ENCODE data around the gene TSSC4.
A peak's percentile ranks its signal among the peaks of the same experiment; 100 is the strongest.

Gene TSSC4

DNA sequence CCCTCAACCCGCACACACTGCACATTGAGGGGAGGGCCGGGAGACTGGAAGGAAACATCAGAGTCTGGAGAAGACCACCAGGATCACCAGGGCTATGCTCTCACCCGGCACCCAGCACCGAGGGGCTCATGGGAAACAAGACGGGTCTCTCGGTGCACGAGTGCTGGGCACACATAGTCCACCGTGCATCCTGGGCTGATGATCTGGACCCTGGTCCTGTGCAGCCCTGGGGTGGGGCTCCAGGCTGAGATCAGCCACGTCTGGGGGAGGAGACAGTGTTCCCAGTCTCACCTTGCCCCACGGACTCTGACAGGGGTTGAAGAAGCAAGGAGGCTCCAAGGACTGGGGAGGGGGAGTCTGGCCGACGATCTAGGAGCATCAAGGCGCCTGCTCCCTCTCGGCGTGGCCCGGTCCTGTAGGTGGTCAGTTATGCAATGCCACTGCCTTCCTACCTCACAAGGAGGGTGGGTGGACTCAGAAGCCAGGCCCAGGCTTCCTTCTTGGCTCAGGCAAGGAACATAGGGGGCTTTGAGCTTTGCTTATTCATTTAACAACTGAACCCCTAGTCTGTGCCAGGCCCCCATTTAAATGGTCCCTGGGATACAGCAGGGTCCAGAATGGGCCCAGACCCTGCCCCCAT is 34.9 kb upstream of the TSSC4 start:
- Mint-ChIP-seq H3K36me3 (ENCODE audit: low read depth) (no peaks in the 10 kb centered on the region), H3K4me1 (no peaks in the 10 kb centered on the region), H3K4me3 (no peak overlapping the region), H3K9me3 (no peaks in the 10 kb centered on the region), H3K27me3 (no peaks in the 10 kb centered on the region), H3K27ac (no peak overlapping the region)
- ATAC-seq = no peak
- no peak for DNase-seq

DNA sequence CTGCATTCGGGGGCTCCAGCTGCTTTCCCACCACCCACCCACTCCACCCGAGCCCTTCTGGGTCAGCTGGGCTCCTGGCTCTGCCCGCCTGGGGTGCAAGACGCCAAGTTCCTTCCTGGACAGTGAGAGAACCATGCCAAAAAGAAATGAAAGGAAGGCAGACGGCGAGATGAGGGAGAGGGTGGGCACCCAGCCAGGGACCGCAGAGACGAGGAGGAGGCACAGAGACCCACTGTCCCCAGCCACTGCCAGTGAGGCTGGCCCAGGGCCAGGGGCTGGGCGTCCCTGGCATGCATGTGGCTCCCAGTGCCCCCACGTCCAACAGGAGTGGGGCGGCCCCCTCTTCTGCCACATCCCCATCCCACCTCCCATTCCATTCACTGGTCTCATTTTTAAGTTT is 34.3 kb upstream of the TSSC4 start:
- Mint-ChIP-seq H3K27me3 (no peaks in the 10 kb centered on the region), H3K4me3 (no peak overlapping the region), H3K27ac (no peak overlapping the region), H3K4me1 (no peaks in the 10 kb centered on the region), H3K9me3 (no peaks in the 10 kb centered on the region), H3K36me3 (ENCODE audit: low read depth) (no peaks in the 10 kb centered on the region)
- DNase-seq (no peak), ATAC-seq (no peak)

DNA sequence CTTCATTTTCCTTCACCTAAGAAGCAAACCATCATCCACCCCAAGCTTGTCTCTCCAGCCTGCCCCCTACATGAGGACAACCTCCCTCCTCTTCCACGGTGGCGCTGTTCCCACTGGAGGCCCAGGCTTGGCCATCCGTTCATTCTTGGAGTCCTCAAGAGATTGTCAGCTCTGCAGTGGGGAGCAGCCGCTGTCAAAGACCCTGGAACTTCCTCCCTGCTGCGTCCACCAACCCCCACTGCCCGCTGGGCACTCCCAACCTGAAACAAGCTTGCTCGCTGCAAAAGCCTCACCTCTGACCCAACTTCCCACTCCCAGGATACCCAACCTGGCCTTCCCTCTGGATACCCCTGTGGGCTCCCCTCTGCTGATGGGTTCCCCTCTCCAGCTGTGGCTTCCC is 33.8 kb upstream of the TSSC4 start:
- no peak for DNase-seq
- H3K36me3 Mint-ChIP-seq (ENCODE audit: low read depth) = no peaks in the 10 kb centered on the region
- no peaks in the 10 kb centered on the region for H3K4me1 Mint-ChIP-seq
- no peak for ATAC-seq
- H3K27ac Mint-ChIP-seq = no peak overlapping the region
- no peaks in the 10 kb centered on the region for H3K27me3 Mint-ChIP-seq
- no peak overlapping the region for H3K4me3 Mint-ChIP-seq
- H3K9me3 Mint-ChIP-seq = no peaks in the 10 kb centered on the region

DNA sequence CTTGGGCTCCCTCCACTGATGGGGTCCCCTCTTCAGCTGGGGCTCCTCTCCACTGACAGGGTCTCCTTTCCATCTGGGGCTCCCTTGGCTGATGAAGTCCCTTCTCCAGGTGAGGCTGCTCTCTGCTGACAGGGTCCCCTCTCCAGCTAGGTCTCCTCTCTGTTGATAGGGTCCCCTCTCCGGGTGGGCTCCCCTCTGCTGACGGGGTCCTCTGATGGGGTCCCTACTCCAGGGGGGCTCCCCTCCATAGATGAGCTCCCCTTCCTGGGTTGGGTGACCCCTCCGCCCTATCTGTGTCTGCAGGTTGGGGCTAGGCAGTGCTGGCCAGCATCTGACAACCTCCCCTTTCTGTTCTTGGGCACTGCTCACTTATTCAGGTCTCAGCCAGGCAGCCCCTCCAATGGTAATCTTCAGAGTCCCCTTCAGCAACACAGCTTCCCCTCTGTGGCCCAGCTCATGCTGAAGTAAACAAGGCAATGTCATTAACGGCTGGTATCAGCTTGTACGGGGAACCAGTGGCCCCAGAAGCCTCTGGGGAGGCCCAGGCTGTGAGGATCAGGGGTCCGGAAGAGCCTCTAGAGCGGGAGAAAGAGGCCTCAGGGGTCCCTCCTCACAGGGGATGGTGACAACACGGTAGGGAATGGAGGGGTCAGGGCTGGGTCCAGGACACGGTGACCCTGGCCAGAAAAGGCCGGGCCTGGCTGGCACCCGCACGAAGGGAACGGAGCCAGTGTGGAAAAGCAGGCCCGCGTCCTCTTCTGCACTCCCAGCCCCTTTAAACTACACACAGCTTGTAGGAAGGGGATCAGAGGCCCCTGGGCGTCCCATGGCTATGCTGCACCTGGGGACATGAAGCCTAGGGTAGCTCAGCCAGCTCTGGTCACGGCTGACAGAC is 33.0 kb upstream of the TSSC4 start:
- H3K4me3 Mint-ChIP-seq = no peak overlapping the region
- H3K36me3 Mint-ChIP-seq (ENCODE audit: low read depth) = no peaks in the 10 kb centered on the region
- DNase-seq (no peak), ATAC-seq (no peak)
- H3K9me3 Mint-ChIP-seq = no peaks in the 10 kb centered on the region
- H3K27ac Mint-ChIP-seq = no peak overlapping the region
- H3K4me1 Mint-ChIP-seq = no peaks in the 10 kb centered on the region
- no peaks in the 10 kb centered on the region for H3K27me3 Mint-ChIP-seq

DNA sequence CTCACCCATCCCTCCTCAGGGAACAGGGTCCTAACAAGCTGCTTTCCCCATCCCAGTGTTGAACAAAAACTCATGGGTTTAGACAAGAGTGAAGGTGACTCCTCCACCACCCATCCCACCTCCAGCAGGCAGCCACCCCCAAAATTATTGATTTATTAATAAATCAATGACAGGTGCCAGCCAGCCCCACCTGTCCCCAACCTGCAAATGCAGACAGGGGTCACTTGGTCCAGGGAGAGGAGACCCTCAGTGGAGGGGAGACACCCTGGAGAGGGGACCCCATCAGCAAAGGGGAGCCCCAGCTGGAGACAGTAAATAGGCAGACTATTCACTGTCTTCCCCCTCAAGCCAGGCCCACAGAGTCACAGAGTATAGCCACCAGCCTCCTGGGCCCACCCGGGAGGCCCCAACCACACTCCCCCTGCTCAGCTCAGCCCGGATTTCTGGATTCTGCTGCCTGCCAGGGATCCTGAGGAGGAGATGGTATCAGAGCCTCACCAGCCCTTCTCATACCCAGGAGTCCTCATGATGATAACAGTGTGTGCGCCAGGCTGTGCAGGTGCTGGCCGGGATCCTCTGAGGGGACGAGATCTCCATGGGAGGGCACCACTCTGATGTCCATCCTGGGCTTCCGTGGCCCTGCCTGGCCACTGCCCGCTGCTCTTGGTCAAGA is 32.2 kb upstream of the TSSC4 start:
- Mint-ChIP-seq H3K9me3 (no peaks in the 10 kb centered on the region), H3K36me3 (ENCODE audit: low read depth) (no peaks in the 10 kb centered on the region), H3K4me3 (no peak overlapping the region), H3K4me1 (no peaks in the 10 kb centered on the region), H3K27ac (no peak overlapping the region), H3K27me3 (no peaks in the 10 kb centered on the region)
- DNase-seq (no peak), ATAC-seq (no peak)

DNA sequence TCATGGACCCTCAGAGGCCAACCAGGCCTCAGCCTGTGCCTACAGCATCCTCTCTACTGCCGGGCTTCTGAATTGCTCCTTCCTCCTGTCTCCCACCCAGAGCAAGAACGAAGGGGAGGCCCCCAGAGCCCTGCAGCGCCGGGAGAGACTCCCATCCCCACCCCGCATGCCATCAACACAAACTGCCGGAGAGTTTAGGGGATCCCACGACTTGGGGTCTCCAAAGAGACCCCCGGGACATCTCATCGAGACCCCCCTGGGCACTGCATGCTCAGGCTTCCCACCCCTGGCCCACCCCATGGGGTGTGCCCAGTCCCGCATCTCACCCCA is 31.7 kb upstream of the TSSC4 start:
- Mint-ChIP-seq H3K36me3 (ENCODE audit: low read depth) (no peaks in the 10 kb centered on the region), H3K27ac (no peak overlapping the region), H3K4me1 (no peaks in the 10 kb centered on the region), H3K27me3 (no peaks in the 10 kb centered on the region), H3K4me3 (no peak overlapping the region), H3K9me3 (no peaks in the 10 kb centered on the region)
- no peak for ATAC-seq
- DNase-seq = no peak

DNA sequence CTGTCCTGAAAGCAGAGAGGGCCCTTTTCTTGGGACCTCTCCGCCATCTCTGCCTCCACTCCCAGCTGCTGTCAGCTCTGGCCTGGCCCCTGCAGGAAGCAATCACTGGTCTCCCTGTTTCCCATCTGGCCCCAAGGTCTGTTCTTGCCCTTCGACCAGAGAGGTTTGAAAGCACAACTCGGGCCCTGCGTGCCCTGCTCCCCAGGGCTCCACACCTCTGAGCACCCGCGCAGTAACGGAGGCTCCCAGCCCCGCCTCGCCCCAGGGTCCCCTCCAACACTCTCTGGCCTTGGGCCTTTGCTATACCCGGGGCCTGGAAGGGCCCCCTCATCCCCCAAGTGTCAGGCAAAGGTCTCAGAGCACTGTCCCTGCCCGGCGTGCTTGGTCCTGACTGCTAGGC is 31.2 kb upstream of the TSSC4 start:
- Mint-ChIP-seq H3K27ac (no peak overlapping the region), H3K27me3 (no peaks in the 10 kb centered on the region), H3K4me1 (no peaks in the 10 kb centered on the region), H3K36me3 (ENCODE audit: low read depth) (no peaks in the 10 kb centered on the region), H3K4me3 (no peak overlapping the region), H3K9me3 (no peaks in the 10 kb centered on the region)
- ATAC-seq (no peak), DNase-seq (no peak)

DNA sequence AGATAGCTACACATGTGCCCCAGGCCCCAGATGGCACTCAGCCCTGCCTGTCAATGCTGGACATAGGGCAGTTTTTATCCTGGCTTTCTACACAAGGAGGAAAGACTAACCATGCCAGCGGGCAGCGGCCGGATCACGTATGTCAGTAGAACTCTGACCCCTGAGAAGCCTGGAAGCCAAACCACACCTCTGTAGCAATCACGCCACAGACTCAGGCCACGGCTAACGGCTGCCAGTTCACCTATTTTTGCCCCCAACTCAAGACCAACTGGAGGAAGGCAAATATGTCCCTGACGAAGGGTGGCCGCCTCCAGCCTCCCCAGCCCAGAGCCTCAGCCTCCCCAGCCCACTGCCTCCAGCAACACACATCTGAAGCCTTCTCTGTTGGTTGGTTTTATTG is 30.7 kb upstream of the TSSC4 start:
- Mint-ChIP-seq H3K27me3 (no peaks in the 10 kb centered on the region), H3K36me3 (ENCODE audit: low read depth) (no peaks in the 10 kb centered on the region), H3K27ac (no peak overlapping the region), H3K4me3 (no peak overlapping the region), H3K9me3 (no peaks in the 10 kb centered on the region), H3K4me1 (no peaks in the 10 kb centered on the region)
- no peak for ATAC-seq
- DNase-seq = no peak

DNA sequence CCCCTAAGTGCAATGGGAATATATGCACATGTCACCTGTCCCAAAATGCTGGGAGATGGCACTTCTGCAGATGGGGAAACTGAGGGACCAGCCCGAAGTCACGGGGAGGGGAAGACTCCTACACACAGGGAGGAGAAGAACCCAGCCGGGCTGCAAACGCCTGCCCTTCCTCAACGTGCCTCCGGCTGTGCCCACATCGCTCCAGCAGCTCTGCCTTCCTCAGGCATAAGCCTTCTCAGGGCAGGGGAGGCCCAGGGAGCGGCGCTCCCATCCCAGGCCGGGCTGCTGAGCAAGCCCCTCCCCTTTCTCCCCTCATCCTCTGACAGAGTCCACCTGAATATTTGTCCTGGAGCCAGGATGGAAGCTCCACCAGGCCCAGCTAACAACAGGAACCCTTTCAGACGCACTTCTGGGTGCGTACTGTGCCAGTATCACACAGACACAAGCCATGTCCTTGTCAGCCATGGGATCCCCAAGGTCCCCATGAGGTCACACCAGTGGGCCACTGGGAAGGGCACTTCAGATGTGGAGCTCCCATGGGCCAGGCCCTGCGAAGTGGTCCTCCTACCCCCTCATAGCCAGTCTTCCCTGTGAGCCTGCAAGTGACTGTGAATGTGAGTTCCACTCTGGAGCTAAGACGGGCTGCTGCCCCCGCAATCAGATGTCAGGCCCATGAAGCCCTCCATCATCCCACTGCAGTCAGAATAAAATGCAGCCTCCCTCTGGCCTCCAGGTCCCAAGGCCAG is 25.9 kb upstream of the TSSC4 start:
- Mint-ChIP-seq H3K36me3 (ENCODE audit: low read depth) (no peaks in the 10 kb centered on the region), H3K4me1 (peaks cover 12% of the 10 kb centered on the region), H3K27ac (no peak overlapping the region), H3K27me3 (no peaks in the 10 kb centered on the region), H3K4me3 (no peak overlapping the region), H3K9me3 (no peaks in the 10 kb centered on the region)
- DNase-seq (no peak), ATAC-seq (no peak)

DNA sequence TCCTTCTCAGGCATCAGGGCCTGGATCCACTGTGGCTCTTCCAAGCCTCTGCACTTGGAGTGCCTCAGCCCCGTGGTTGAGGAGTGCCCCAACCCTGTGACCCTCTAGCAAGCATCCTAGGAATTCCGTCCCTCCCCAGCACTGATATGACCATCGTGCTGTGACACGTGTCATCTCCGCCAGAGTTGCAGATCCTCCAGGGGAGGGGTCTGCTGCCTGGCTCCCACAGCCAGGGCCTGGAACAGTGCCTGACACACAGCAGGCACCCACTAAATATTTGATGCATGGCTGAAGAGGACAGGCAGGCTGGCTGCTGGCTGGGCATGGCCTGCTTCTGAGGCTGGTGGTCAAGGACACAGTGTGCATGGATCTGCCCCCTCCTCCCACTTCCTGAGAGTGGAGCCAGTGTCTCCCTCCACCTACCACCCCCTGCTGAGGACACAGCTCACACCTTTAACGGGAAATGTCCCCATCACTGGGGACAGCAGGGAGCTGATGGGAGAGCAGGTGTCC is 25.2 kb upstream of the TSSC4 start:
- ATAC-seq (no peak), DNase-seq (no peak)
- Mint-ChIP-seq H3K27ac (no peak overlapping the region), H3K4me3 (no peak overlapping the region), H3K36me3 (ENCODE audit: low read depth) (no peaks in the 10 kb centered on the region), H3K9me3 (no peaks in the 10 kb centered on the region), H3K27me3 (no peaks in the 10 kb centered on the region), H3K4me1 (peaks cover 17% of the 10 kb centered on the region)

DNA sequence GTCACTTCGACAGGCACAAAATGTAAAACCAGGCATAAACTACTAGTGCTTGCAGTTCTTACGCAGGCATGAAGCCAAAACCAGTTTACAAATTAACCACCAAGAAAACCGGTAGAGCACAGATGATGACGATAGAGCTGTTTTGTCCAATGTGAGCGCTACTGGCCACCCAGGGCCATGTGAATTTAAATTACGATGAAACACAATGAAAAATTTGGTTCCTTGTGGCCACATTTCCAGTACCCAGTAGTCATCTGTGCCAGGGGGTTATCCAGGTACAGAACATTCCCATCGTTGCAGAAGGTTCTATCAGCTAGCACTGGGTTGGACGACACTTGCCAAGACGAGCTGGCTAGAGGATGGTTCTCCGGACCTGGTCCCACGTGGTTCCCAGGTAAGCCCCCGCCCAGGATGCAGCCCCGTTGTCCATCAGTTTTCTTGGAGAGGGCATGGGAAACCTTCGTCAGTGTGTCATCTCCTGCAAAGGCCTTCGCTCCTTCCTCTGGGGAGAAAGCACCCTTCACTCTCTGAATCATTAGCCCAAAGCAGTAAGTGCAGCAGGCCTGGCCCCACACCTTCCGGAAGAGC is 24.5 kb upstream of the TSSC4 start:
- Mint-ChIP-seq H3K9me3 (no peaks in the 10 kb centered on the region), H3K27ac (no peak overlapping the region), H3K36me3 (ENCODE audit: low read depth) (no peaks in the 10 kb centered on the region), H3K4me3 (peak overlapping the region; percentile 60), H3K27me3 (no peaks in the 10 kb centered on the region), H3K4me1 (peaks cover 24% of the 10 kb centered on the region)
- ATAC-seq (no peak), DNase-seq (no peak)

DNA sequence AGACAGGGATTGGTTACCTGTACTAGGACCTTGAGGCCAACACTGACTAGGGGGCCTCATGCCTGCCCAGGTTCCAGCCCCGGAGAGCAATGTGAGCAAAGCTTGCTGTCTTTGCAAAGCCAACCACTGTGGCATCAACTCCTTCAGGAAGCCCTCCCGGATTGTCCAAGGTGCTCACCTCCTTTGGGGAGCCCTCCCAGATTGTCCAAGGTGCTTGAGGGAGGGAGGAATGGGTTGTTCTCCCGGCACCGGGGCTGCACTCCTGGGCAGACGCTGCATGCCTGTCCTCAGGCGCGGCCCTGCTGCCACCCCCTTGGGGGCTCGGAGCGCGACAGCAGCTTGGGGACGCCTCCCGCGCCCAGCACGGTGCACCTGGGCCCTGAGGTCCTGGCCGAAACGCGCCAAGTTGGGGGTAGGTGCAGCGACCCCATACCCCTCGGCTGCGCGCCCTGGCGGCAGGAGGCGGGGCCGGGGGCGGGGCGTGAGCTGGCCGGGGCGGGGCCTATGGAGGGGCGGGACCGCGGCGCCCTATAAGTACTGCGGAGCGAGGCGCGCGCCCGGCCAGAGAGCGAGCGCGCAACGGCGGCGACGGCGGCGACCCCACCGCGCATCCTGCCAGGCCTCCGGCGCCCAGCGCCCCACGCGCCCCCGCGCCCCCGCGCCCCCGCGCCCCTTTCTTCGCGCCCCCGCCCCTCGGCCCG is 23.6 kb upstream of the TSSC4 start, which contains the start of gene CD81:
TSS of gene CD81 (plus strand) at position 560 of the 701 bp plus-strand sequence. CDS start 240 bp downstream, outside the sequence.
- H3K36me3 Mint-ChIP-seq (ENCODE audit: low read depth) = no peaks in the 10 kb centered on the region
- H3K4me3 Mint-ChIP-seq = peak within 1 kb of the TSS; percentile 89
- peaks cover 28% of the 10 kb centered on the region for H3K4me1 Mint-ChIP-seq
- H3K27ac Mint-ChIP-seq = peak within 1 kb of the TSS; percentile 82
- peak; percentile 62 for ATAC-seq
- H3K27me3 Mint-ChIP-seq = no peaks in the 10 kb centered on the region
- no peaks in the 10 kb centered on the region for H3K9me3 Mint-ChIP-seq
- peak; percentile 67 for DNase-seq

DNA sequence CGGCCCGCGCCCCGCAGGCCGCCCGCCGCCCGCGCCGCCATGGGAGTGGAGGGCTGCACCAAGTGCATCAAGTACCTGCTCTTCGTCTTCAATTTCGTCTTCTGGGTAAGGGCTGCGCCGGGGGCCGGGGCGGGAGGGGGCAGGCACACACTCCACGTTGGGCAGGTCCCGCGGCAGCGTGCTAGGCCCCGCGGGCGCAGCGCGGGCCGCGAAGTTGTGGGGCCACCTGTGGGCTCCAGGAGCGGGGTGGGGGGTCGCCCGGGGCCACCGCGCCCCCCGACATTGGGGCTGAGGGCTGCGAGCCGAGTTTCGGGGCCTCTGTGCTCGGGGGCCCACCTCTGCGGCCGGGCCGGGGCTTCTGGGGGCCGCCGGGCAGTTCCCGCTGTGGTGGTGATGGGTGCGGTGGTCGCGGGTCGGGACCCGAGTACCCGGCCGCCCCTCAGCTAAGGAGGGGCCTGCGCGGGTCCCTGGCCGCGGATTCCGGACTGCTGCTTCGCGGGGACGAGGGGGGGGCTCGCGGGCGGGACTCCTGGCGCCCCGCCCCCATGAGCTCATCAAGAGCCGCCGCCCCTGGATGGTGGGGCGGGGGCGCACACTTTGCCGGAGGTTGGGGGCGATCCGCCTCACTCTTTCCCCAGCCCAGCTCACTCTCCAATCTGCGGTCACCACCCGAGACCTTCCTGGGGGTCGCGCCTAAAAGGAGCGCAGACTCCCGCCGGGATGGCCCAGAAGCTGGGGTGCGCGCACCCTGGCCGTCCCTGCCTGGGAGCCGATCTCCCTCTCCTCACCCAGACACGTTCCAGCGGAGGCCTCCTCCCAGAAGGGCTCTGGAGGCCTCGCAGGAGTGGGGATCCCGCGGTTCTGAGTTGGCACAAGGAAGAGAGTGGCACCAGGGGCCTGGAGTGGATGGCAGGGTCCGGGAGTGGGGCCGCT is 22.8 kb upstream of the TSSC4 start:
- peaks cover 31% of the 10 kb centered on the region for H3K4me1 Mint-ChIP-seq
- peak overlapping the region; percentile 82 for H3K27ac Mint-ChIP-seq
- H3K9me3 Mint-ChIP-seq = no peaks in the 10 kb centered on the region
- H3K27me3 Mint-ChIP-seq = no peaks in the 10 kb centered on the region
- DNase-seq (peak; percentile 67), ATAC-seq (peak; percentile 31)
- no peaks in the 10 kb centered on the region for H3K36me3 Mint-ChIP-seq (ENCODE audit: low read depth)
- peak overlapping the region; percentile 89 for H3K4me3 Mint-ChIP-seq
